Spleen (tissue), 11 donors: ENCODE measurements around the gene CAMK2B. TPM values are rescaled to one million over a fixed set of nuclear protein-coding genes. Genes with fewer than 3 reads are reported as not detected.

ENCODE experiments used
- DNase-seq: peaks from one replicate; pipeline ENCODE4 v3.0.0-alpha.2; 2020
- H3K27ac ChIP-seq, 8 donors: fragments of 200-600 bp; sonication (generic) in 7 of 8; 1 replicate in 4 of 8; 2 replicates in 4 of 8; pipeline versions ENCODE4 v1.5.0 to v1.8.0; 2016 to 2021; ENCODE audit warnings: inconsistent platforms in 4 of 8, mild to moderate bottlenecking in 4 of 8, moderate library complexity in 1 of 8
- H3K27me3 ChIP-seq, 7 donors: fragments of 200-600 bp; sonication (generic) in 6 of 7; replicated peaks in 1 of 7; 1 replicate in 4 of 7; 2 replicates in 3 of 7; pipeline versions ENCODE4 v1.5.0 to v1.8.0; 2016 to 2021; ENCODE audit warnings: inconsistent platforms in 3 of 7, mild to moderate bottlenecking in 1 of 7
- H3K36me3 ChIP-seq, 6 donors: fragments of 200-600 bp; sonication (generic) in 5 of 6; 1 replicate in 4 of 6; 2 replicates in 2 of 6; pipeline versions ENCODE4 v1.5.0 to v1.8.0; 2016 to 2021; ENCODE audit warnings: inconsistent platforms in 2 of 6
- H3K4me1 ChIP-seq, 6 donors: fragments of 200-600 bp; sonication (generic) in 5 of 6; 1 replicate in 3 of 6; 2 replicates in 3 of 6; pipeline versions ENCODE4 v1.5.0 to v1.8.0; 2016 to 2021; ENCODE audit warnings: inconsistent platforms in 3 of 6
- H3K4me3 ChIP-seq, 8 donors: fragments of 200-600 bp; sonication (generic) in 7 of 8; 1 replicate in 4 of 8; 2 replicates in 4 of 8; pipeline versions ENCODE4 v1.5.0 to v1.8.0; 2016 to 2021; ENCODE audit warnings: inconsistent platforms in 4 of 8, mild to moderate bottlenecking in 4 of 8, moderate library complexity in 2 of 8
- H3K9me3 ChIP-seq, 8 donors: fragments of 200-600 bp; sonication (generic) in 7 of 8; 1 replicate in 4 of 8; 2 replicates in 4 of 8; pipeline versions ENCODE4 v1.5.0 to v1.8.0; 2016 to 2021; ENCODE audit warnings: inconsistent platforms in 4 of 8
- CTCF ChIP-seq, 11 experiments: fragments of 200-600 bp in 7 of 11; fragments of 450-650 bp in 4 of 11; sonication (generic) in 4 of 11; IDR thresholded peaks in 8 of 11; conservative IDR thresholded peaks in 3 of 11; 1 replicate in 7 of 11; 2 replicates in 4 of 11; pipeline versions ENCODE4 v1.4.0 to v1.8.0; 2016 to 2021; ENCODE audit warnings: antibody characterized with exemption in 11 of 11, inconsistent platforms in 4 of 11, mild to moderate bottlenecking in 1 of 11
- POLR2A ChIP-seq, 3 donors: fragments of 450-650 bp; IDR thresholded peaks; one replicate each; pipeline ENCODE4 v1.5.1; 2017; ENCODE audit warnings: antibody characterized with exemption in 3 of 3, mild to moderate bottlenecking in 1 of 3
- POLR2AphosphoS5 ChIP-seq, 3 donors: sonication (generic); formaldehyde crosslinking; IDR thresholded peaks; one replicate each; pipeline ENCODE4 v1.5.1; 2017; ENCODE audit warnings: antibody characterized with exemption in 3 of 3
- WGBS, 5 donors: extraction: QIAGEN DNeasy Blood & Tissue Kit in 3 of 5; methylation state at CpG; one replicate each; pipeline versions ENCODE4 v1.1.5 to v1.1.7; 2013 to 2018; 5-methylcytosine and 5-hydroxymethylcytosine counted together
- intact Hi-C: fragments of 100-400 bp; cut with DNase I; formaldehyde crosslinking; loops from one replicate; pipeline ENCODE4 v1.15.0; 2023; ENCODE audit warnings: low total_unique reads
- polyA plus RNA-seq, 3 donors: library from polyadenylated mRNA; stranded (reverse); fragments of 200-250 nt; gene quantifications; one replicate each; pipeline ENCODE4 v1.2.1, GENCODE V29; 2013
- total RNA-seq, 7 donors: library from RNA; depleted of rRNA in 3 of 7; stranded (reverse); fragments of >200 nt in 3 of 7; fragmentation: NEBNext Ultra II Directional in 4 of 7; extraction: Animal tissue kit (Norgen Biotek cat#: 25700) in 4 of 7; gene quantifications; one replicate each; pipeline versions ENCODE4 v1.1.0 to v1.2.1, GENCODE V29; 2016 to 2021
- donor health status: healthy with polysubstance abuse.
- donor health status: DM: no; HTN: no; CAD: no; lungs with moderate emphysema.
- donor health status: DM: no; HTN: no; CAD: no.
- donor health status: Bipolar disorder and iron deficiency.
- donor health status: healthy.
- donor health status: DM: no; HTN: no; CAD: no.
- donor health status: DM: yes; HTN: yes; CAD: no.

CAMK2B gene
- total and polyA plus RNA-seq, 10 donors = 0.20 to 2.9 (median 0.61) TPM; not detected in 2

- Histone ChIP-seq H3K4me1 (peaks cover 0 to 11% (median 2%) of the 10 kb centered on the region in 6 donors), H3K36me3 (no peaks in the 10 kb centered on the region), H3K4me3 (no peak overlapping the region), H3K27me3 (no peaks in the 10 kb centered on the region), H3K9me3 (peaks cover 0 to 31% (median 24%) of the 10 kb centered on the region in 8 donors), H3K27ac (no peak overlapping the region)
- no peak for DNase-seq
- no peak for TF ChIP-seq POLR2AphosphoS5 (IDR thresholded peaks at IDR 0.05)
- TF ChIP-seq POLR2A (IDR thresholded peaks at IDR 0.05) = no peak
- no peak for TF ChIP-seq CTCF (IDR thresholded peaks at IDR 0.05 in 8 of 11, conservative IDR thresholded peaks at IDR 0.05 in 3 of 11)
- WGBS, 5 donors = 89 to 95% (median 92%) methylated on average over 11 of the region's 11 CpGs
- intact Hi-C loops = no loop called here
These were observed 11.1 kb upstream of the CAMK2B start for GRCh38 chr7:44336491-44336890.

GRCh38 chr7:44335184-44335583, 9.8 kb upstream of the CAMK2B start:
- Histone ChIP-seq H3K27me3 (no peaks in the 10 kb centered on the region), H3K4me1 (peaks cover 0 to 11% (median 2%) of the 10 kb centered on the region in 6 donors), H3K4me3 (no peak overlapping the region), H3K9me3 (peaks cover 0 to 31% (median 24%) of the 10 kb centered on the region in 8 donors), H3K36me3 (no peaks in the 10 kb centered on the region), H3K27ac (no peak overlapping the region)
- 87 to 98% (median 88%) methylated on average over 4 of the region's 4 CpGs for WGBS, 5 donors
- DNase-seq = no peak
- intact Hi-C loops = no loop called here
- TF ChIP-seq POLR2AphosphoS5 (IDR thresholded peaks at IDR 0.05) (no peak), POLR2A (IDR thresholded peaks at IDR 0.05) (no peak), CTCF (IDR thresholded peaks at IDR 0.05 in 8 of 11, conservative IDR thresholded peaks at IDR 0.05 in 3 of 11) (no peak)

GRCh38 chr7:44334734-44335097, 9.3 kb upstream of the CAMK2B start:
- Histone ChIP-seq H3K27ac (no peak overlapping the region), H3K4me1 (peaks cover 0 to 11% (median 2%) of the 10 kb centered on the region in 6 donors), H3K9me3 (peaks cover 0 to 31% (median 24%) of the 10 kb centered on the region in 8 donors), H3K4me3 (no peak overlapping the region), H3K27me3 (no peaks in the 10 kb centered on the region), H3K36me3 (no peaks in the 10 kb centered on the region)
- intact Hi-C loops = no loop called here
- no peak for DNase-seq
- TF ChIP-seq POLR2A (IDR thresholded peaks at IDR 0.05) (no peak), CTCF (IDR thresholded peaks at IDR 0.05 in 8 of 11, conservative IDR thresholded peaks at IDR 0.05 in 3 of 11) (no peak), POLR2AphosphoS5 (IDR thresholded peaks at IDR 0.05) (no peak)
- 76 to 95% (median 87%) methylated on average over 8 to 11 of the region's 11 CpGs for WGBS, 5 donors

GRCh38 chr7:44333911-44334733, 8.7 kb upstream of the CAMK2B start:
- peaks cover 0 to 31% (median 24%) of the 10 kb centered on the region in 8 donors for H3K9me3 ChIP-seq
- WGBS, 5 donors = 67 to 84% (median 73%) methylated on average over 18 to 19 of the region's 19 CpGs
- H3K36me3 ChIP-seq = no peaks in the 10 kb centered on the region
- peak overlapping the region in 1 of 8 donors; percentile 14 for H3K27ac ChIP-seq
- no peak for DNase-seq
- intact Hi-C loops = no loop called here
- H3K4me3 ChIP-seq = no peak overlapping the region
- peaks cover 0 to 11% (median 2%) of the 10 kb centered on the region in 6 donors for H3K4me1 ChIP-seq
- TF ChIP-seq POLR2A (IDR thresholded peaks at IDR 0.05) (no peak), POLR2AphosphoS5 (IDR thresholded peaks at IDR 0.05) (peak in 1 of 3 donors; percentile 26)
- H3K27me3 ChIP-seq = no peaks in the 10 kb centered on the region
